Activated CD8-positive, alpha-beta T cell treated with anti-CD3 and anti-CD28 coated beads for 36 hours (primary cell): ENCODE results near the gene CEP170. TPM values are rescaled to one million over a fixed set of nuclear protein-coding genes. Genes with fewer than 3 reads are reported as not detected.

Experiments
- ATAC-seq: fragments of 200-7000 bp; cut with Tn5 transposase; one replicate; pipeline ENCODE4 v1.10.0; 2021; ENCODE audit warnings: mild to moderate bottlenecking, moderate library complexity
- CTCF ChIA-PET: fragments of 350-600 bp; sonication (Branson Sonifier 250); formaldehyde crosslinking; loops from one replicate; lab custom pipeline; 2021; ENCODE audit warnings: antibody characterized with exemption; lab: Charles Lee
- POLR2A ChIA-PET: fragments of 350-600 bp; sonication (Branson Sonifier 250); formaldehyde crosslinking; loops from one replicate; lab custom pipeline; 2021; ENCODE audit warnings: antibody characterized with exemption; lab: Charles Lee
- DNase-seq: peaks from one replicate; pipeline ENCODE4 v3.0.0-alpha.2; 2020
- H3K27ac Mint-ChIP-seq: one replicate; pipeline ENCODE4 v1.8.0; 2021; ENCODE audit warnings: mild to moderate bottlenecking, mixed read lengths
- H3K27me3 Mint-ChIP-seq: one replicate; pipeline ENCODE4 v1.8.0; 2021; ENCODE audit warnings: mixed read lengths
- H3K36me3 Mint-ChIP-seq: one replicate; pipeline ENCODE4 v1.8.0; 2021; ENCODE audit warnings: low read depth, mixed read lengths
- H3K4me1 Mint-ChIP-seq: one replicate; pipeline ENCODE4 v1.8.0; 2021; ENCODE audit warnings: low read depth, mixed read lengths
- H3K4me3 Mint-ChIP-seq: one replicate; pipeline ENCODE4 v1.8.0; 2021; ENCODE audit warnings: mild to moderate bottlenecking, moderate library complexity, mixed read lengths
- H3K9me3 Mint-ChIP-seq: one replicate; pipeline ENCODE4 v1.8.0; 2021; ENCODE audit warnings: mixed read lengths
- CTCF ChIP-seq: fragments of 200-600 bp; IDR thresholded peaks from one replicate; pipeline ENCODE4 v1.8.0; 2022; ENCODE audit warnings: antibody characterized with exemption, mild to moderate bottlenecking
- intact Hi-C: fragments of 100-400 bp; cut with micrococcal nuclease; formaldehyde crosslinking; loops from one replicate; pipeline ENCODE4 v1.10.0; 2022
- total RNA-seq, 2 experiments: library from RNA; stranded (reverse); gene quantifications; one replicate each; pipeline ENCODE4 v1.2.3, GENCODE V29; 2021

CEP170 gene
- total RNA-seq, 2 experiments from 2014 or later, result 37.5 to 45.7 TPM

GRCh38 chr1:243269461-243269801 lies 14.3 kb upstream of the CEP170 start:
- Mint-ChIP-seq H3K4me3 (no peak overlapping the region), H3K4me1 (peaks cover 22% of the 10 kb centered on the region), H3K36me3 (peaks cover 25% of the 10 kb centered on the region), H3K27ac (no peak overlapping the region), H3K27me3 (no peaks in the 10 kb centered on the region), H3K9me3 (no peaks in the 10 kb centered on the region)
- TF ChIP-seq CTCF, result no peak
- ATAC-seq, result no peak
- POLR2A ChIA-PET, result interaction anchor here (0.9 kb wide), 1 partner anchor 15 kb away, joined by 4 read pairs; the partner anchor contains the start of gene CEP170
- DNase-seq, result no peak
- intact Hi-C loops, result no loop called here
- CTCF ChIA-PET, result no interaction called here

GRCh38 chr1:243268751-243269460 lies 13.8 kb upstream of the CEP170 start:
- no peak overlapping the region for H3K27ac Mint-ChIP-seq
- peaks cover 19% of the 10 kb centered on the region for H3K4me1 Mint-ChIP-seq
- intact Hi-C loops, result no loop called here

GRCh38 chr1:243267914-243268653 lies 13.0 kb upstream of the CEP170 start:
- no peaks in the 10 kb centered on the region for H3K9me3 Mint-ChIP-seq
- peaks cover 13% of the 10 kb centered on the region for H3K4me1 Mint-ChIP-seq
- ChIA-PET POLR2A (no interaction called here), CTCF (no interaction called here)
- no peaks in the 10 kb centered on the region for H3K27me3 Mint-ChIP-seq
- TF ChIP-seq CTCF, result no peak
- H3K4me3 Mint-ChIP-seq, result no peak overlapping the region
- peaks cover 13% of the 10 kb centered on the region for H3K36me3 Mint-ChIP-seq
- intact Hi-C loops, result no loop called here
- no peak for DNase-seq
- no peak overlapping the region for H3K27ac Mint-ChIP-seq
- ATAC-seq, result no peak

More at GRCh38 chr1:243268751-243269460, 13.8 kb upstream of the CEP170 start:
- Mint-ChIP-seq H3K36me3 (peaks cover 21% of the 10 kb centered on the region), H3K4me3 (no peak overlapping the region), H3K27me3 (no peaks in the 10 kb centered on the region), H3K9me3 (no peaks in the 10 kb centered on the region)
- ChIA-PET CTCF (no interaction called here), POLR2A (interaction anchor here (0.9 kb wide), 1 partner anchor 14 kb away, joined by 4 read pairs; the partner anchor contains the start of gene CEP170)
- DNase-seq (no peak), ATAC-seq (no peak)
- no peak for TF ChIP-seq CTCF

GRCh38 chr1:243267471-243267880 lies 12.4 kb upstream of the CEP170 start:
- peaks cover 13% of the 10 kb centered on the region for H3K36me3 Mint-ChIP-seq
- ATAC-seq (no peak), DNase-seq (no peak)
- no peak for TF ChIP-seq CTCF
- H3K4me1 Mint-ChIP-seq, result peaks cover 10% of the 10 kb centered on the region
- H3K9me3 Mint-ChIP-seq, result no peaks in the 10 kb centered on the region
- no peak overlapping the region for H3K27ac Mint-ChIP-seq
- CTCF ChIA-PET, result no interaction called here
- H3K27me3 Mint-ChIP-seq, result no peaks in the 10 kb centered on the region
- intact Hi-C loops, result no loop called here
- H3K4me3 Mint-ChIP-seq, result no peak overlapping the region
- POLR2A ChIA-PET, result no interaction called here

- no peak for TF ChIP-seq CTCF
- intact Hi-C loops, result no loop called here
- ATAC-seq (no peak), DNase-seq (no peak)
- POLR2A ChIA-PET, result no interaction called here
- CTCF ChIA-PET, result no interaction called here
- Mint-ChIP-seq H3K27ac (no peak overlapping the region), H3K27me3 (no peaks in the 10 kb centered on the region), H3K9me3 (no peaks in the 10 kb centered on the region), H3K36me3 (peaks cover 14% of the 10 kb centered on the region), H3K4me1 (peaks cover 10% of the 10 kb centered on the region), H3K4me3 (no peak overlapping the region)
These were observed 11.2 kb upstream of the CEP170 start for GRCh38 chr1:243266231-243266630.
